Choroid plexus epithelial cell (primary cell): Measurements from ENCODE around the gene BBS10.
"Not testable (repeated sequence)": the region's sequence is repeated elsewhere in the genome, so short reads cannot be mapped to it uniquely, and the experiment has no call there.

Source experiments
- DNase-seq: peaks from one replicate; pipeline ENCODE4 v3.0.0-alpha.2; 2010; ENCODE audit warnings: low read depth
- H3K4me3 ChIP-seq: 2 replicates; pipeline ENCODE4 v1.5.1; 2011; ENCODE audit warnings: low read depth, mild to moderate bottlenecking, control low read depth, low read length, moderate library complexity
- CTCF ChIP-seq: conservative IDR thresholded peaks from 2 replicates; pipeline ENCODE4 v1.5.1; 2011; ENCODE audit warnings: low read depth, mild to moderate bottlenecking, control low read depth, inconsistent platforms, low read length, moderate library complexity

Gene BBS10

GRCh38 chr12:76348079-76348901 is at the start of gene BBS10:
Gene BBS10, minus strand, starts transcription at chr12:76348415. Its CDS starts 57 bp downstream, at chr12:76348358.
- peak; percentile 66 for TF ChIP-seq CTCF
- H3K4me3 ChIP-seq = peak within 1 kb of the TSS; percentile 91

GRCh38 chr12:76391461-76391860 is 43.2 kb upstream of the BBS10 start:
- H3K4me3 ChIP-seq = no peak overlapping the region

More at GRCh38 chr12:76348079-76348901, at the start of gene BBS10:
- DNase-seq = peak; percentile 94

GRCh38 chr12:76387614-76388013 is 39.4 kb upstream of the BBS10 start:
- H3K4me3 ChIP-seq = no peak overlapping the region
- no peak for DNase-seq
- no peak for TF ChIP-seq CTCF

More at GRCh38 chr12:76391461-76391860, 43.2 kb upstream of the BBS10 start:
- no peak for TF ChIP-seq CTCF
- DNase-seq = no peak

- no peak for DNase-seq
- no peak for TF ChIP-seq CTCF
- no peak overlapping the region for H3K4me3 ChIP-seq
These were observed 36.3 kb upstream of the BBS10 start for GRCh38 chr12:76384560-76384959.

GRCh38 chr12:76383988-76384387 is 35.8 kb upstream of the BBS10 start:
- no peak for DNase-seq
- TF ChIP-seq CTCF = no peak

GRCh38 chr12:76379261-76379660 is 31.0 kb upstream of the BBS10 start:
- no peak for DNase-seq

More at GRCh38 chr12:76383988-76384387, 35.8 kb upstream of the BBS10 start:
- H3K4me3 ChIP-seq = no peak overlapping the region

GRCh38 chr12:76376876-76377275 is 28.7 kb upstream of the BBS10 start:
- DNase-seq, H3K4me3 ChIP-seq: not testable (repeated sequence)

More at GRCh38 chr12:76379261-76379660, 31.0 kb upstream of the BBS10 start:
- no peak for TF ChIP-seq CTCF
- H3K4me3 ChIP-seq = no peak overlapping the region
